Measurements from ENCODE around the gene PSME2. TPM values are rescaled to one million over a fixed set of nuclear protein-coding genes. Genes with fewer than 3 reads are reported as not detected.
A peak's percentile ranks its signal among the peaks of the same experiment; 100 is the strongest.

PSME2 gene
- total and polyA plus RNA-seq, 2 of the 13 experiments (the other 11 are each of a cell fraction or from before 2014, with no cell fraction given) = 332 to 716 TPM

- TF ChIP-seq KLF15 (CRISPR knock-in tag; IDR thresholded peaks at IDR 0.05; ENCODE audit: borderline replicate concordance) (peak; percentile 95), CBFB (CRISPR knock-in tag; IDR thresholded peaks at IDR 0.05) (peak; percentile 96), PAX8 (CRISPR knock-in tag; IDR thresholded peaks at IDR 0.05; ENCODE audit: borderline replicate concordance) (peak; percentile 91; the same call in 1 of the 2 replicates), ZNF510 (CRISPR knock-in tag; IDR thresholded peaks at IDR 0.05; ENCODE audit: low read depth) (no peak; the same call in 1 of the 2 replicates), CREB1 (IDR thresholded peaks at IDR 0.05) (peak; percentile 57), CREB1 (CRISPR knock-in tag; IDR thresholded peaks at IDR 0.05) (no peak), ZBTB7B (CRISPR knock-in tag; IDR thresholded peaks at IDR 0.05) (peak; percentile 94), SATB2 (CRISPR knock-in tag; IDR thresholded peaks at IDR 0.05) (peak; percentile 96), MNT (IDR thresholded peaks at IDR 0.05) (peak; percentile 50), ZXDC (CRISPR knock-in tag; IDR thresholded peaks at IDR 0.05) (no peak), TSC22D2 (CRISPR knock-in tag; IDR thresholded peaks at IDR 0.05; ENCODE audit: borderline replicate concordance) (peak; percentile 95), ZNF136 (CRISPR knock-in tag; IDR thresholded peaks at IDR 0.05; ENCODE audit: low read depth) (peak; percentile 82), CHCHD3 (CRISPR knock-in tag; IDR thresholded peaks at IDR 0.05) (peak; percentile 96; the same call in 1 of the 2 replicates), CEBPG (CRISPR knock-in tag; IDR thresholded peaks at IDR 0.05) (peak; percentile 99), ZNF33B (CRISPR knock-in tag; IDR thresholded peaks at IDR 0.05) (peak; percentile 93), ZNF121 (CRISPR knock-in tag; IDR thresholded peaks at IDR 0.05) (no peak), KAT2B (IDR thresholded peaks at IDR 0.05; ENCODE audit: borderline replicate concordance, low read depth, low read length) (no peak), ZNF343 (CRISPR knock-in tag; IDR thresholded peaks at IDR 0.05) (peak; percentile 99), SMYD3 (CRISPR knock-in tag; IDR thresholded peaks at IDR 0.05) (peak; percentile 95), GMEB2 (CRISPR knock-in tag; IDR thresholded peaks at IDR 0.05; ENCODE audit: low read depth) (peak; percentile 21; the same call in 1 of the 2 replicates)
- TF ChIP-seq, protein P1, sequence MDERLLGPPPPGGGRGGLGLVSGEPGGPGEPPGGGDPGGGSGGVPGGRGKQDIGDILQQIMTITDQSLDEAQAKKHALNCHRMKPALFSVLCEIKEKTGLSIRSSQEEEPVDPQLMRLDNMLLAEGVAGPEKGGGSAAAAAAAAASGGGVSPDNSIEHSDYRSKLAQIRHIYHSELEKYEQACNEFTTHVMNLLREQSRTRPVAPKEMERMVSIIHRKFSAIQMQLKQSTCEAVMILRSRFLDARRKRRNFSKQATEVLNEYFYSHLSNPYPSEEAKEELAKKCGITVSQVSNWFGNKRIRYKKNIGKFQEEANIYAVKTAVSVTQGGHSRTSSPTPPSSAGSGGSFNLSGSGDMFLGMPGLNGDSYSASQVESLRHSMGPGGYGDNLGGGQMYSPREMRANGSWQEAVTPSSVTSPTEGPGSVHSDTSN (CRISPR knock-in tag; IDR thresholded peaks at IDR 0.05) = no peak
- TF ChIP-seq, protein P2, sequence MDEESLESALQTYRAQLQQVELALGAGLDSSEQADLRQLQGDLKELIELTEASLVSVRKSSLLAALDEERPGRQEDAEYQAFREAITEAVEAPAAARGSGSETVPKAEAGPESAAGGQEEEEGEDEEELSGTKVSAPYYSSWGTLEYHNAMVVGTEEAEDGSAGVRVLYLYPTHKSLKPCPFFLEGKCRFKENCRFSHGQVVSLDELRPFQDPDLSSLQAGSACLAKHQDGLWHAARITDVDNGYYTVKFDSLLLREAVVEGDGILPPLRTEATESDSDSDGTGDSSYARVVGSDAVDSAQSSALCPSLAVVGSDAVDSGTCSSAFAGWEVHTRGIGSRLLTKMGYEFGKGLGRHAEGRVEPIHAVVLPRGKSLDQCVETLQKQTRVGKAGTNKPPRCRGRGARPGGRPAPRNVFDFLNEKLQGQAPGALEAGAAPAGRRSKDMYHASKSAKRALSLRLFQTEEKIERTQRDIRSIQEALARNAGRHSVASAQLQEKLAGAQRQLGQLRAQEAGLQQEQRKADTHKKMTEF (CRISPR knock-in tag; IDR thresholded peaks at IDR 0.05) = peak; percentile 99
These were observed 52.2 kb downstream of the PSME2 start, which contains the start of gene PCK2 (continued) for GRCh38 chr14:24093901-24094840.
